ENCODE results near the gene SAMD4A.
"Not testable (repeated sequence)": the region's sequence is repeated elsewhere in the genome, so short reads cannot be mapped to it uniquely, and the experiment has no call there.

SAMD4A gene

GRCh38 chr14:54593860-54594259 lies 26.9 kb downstream of the SAMD4A start:
- no peak for DNase-seq (ENCODE audit: low read depth in 2 of 2)

GRCh38 chr14:54594537-54594936 lies 27.6 kb downstream of the SAMD4A start:
- no peak for DNase-seq (ENCODE audit: low read depth in 2 of 2)

- DNase-seq (ENCODE audit: low read depth in 2 of 2) = no peak
These were observed 31.0 kb downstream of the SAMD4A start for GRCh38 chr14:54597795-54598443.

DNA sequence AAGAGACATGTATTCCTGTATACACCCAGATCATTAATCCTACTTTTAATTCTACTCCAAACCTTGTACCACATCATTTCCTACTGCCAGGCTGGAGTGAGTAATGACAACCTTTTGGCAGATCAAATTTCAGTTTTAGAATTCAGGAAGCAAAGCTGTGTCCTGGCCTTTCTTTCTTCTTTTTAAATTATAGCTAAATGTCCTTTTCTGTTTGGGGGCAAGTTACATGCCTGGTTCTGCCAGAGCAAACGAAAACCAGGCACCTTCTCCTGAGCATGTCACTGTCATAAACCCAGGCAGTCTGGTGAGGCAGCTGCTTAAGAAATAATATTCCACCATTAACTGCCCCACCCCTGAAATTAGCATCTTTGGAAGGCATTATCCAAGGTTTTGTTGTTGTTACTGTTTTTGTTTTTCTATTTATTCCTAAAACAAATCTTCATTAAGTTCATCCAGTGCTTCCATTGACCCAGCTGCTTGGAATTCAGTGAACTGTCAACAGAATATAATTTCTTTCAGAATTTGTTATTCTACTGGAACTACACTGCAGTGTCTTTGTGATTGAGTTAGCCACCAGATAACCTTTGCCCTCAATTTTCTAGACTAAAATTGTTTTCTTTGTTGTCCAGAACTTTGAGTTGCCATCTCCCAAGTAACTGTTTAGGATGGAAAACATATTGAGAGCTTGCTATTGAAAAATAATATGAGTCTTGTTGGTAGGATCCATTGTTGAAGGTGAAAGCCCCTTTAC lies 33.2 kb downstream of the SAMD4A start:
- no peak for DNase-seq (ENCODE audit: low read depth in 2 of 2)

GRCh38 chr14:54600717-54601109 lies 33.8 kb downstream of the SAMD4A start:
- DNase-seq (ENCODE audit: low read depth in 2 of 2) = no peak

- no peak for DNase-seq (ENCODE audit: low read depth in 2 of 2)
These were observed 36.4 kb downstream of the SAMD4A start for GRCh38 chr14:54603362-54603761.

DNA sequence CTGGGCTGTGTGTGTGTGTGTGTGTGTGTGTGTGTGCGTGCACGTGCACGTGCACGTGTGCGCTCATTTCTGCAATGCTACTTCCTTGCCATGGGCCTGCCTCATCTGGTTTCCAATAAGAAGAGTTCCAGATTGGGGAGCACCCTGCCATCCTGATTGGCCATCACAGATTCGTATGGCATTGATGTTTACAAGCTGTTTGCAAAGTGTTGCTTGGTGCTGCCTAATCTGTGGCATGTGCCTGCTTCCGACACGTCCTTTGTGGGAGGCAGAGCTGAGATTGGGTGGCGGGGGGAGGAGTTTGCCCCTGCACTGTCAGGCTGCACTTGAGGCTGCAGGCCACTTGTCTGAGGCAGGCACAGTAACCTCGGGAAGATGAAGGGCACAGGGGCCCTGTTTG lies 39.2 kb downstream of the SAMD4A start:
- DNase-seq (ENCODE audit: low read depth in 2 of 2) = no peak

DNA sequence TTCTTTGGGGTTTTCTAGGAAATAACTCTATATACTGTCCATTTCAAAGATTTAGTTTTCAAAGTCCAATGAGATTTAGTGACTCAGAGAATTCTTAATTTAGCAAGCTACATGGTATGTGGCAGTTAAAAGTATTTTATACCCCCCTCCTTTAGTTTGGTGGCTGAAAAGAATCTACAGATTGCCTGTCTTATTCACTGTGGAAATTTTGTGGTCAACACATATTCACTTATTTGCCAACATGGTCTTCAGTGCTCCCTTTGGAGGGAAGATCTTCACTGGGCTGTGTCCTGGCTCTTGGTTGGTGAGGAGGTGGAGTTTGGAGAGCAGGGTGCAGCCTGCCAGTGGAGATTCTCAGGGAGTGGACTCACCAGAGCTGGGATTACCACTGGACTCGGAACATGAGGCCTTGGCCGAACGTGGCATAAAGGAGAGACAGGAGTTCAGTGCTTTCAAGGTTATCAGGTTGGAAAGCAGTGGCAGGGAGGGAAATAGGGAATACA lies 39.8 kb downstream of the SAMD4A start:
- no peak for DNase-seq (ENCODE audit: low read depth in 2 of 2)

DNA sequence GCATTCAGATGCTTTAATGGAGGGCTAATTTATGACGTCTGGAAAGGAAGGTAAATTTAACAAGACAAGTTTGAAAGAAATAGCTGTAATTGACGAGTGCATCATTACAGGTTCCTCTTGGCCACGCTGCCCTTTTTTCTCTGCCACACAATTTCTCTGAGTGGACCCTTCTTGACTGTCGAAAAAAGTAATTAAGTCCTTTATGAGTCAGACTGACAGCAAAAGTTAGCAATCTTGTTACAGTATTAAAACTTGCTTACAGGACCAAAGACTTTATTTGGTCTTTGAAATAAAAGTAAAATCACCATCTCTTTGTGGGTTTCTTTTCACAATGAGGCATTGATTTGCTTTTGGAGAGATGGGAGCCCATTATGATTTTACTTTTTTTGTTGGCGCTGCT lies 42.6 kb downstream of the SAMD4A start:
- no peak for DNase-seq (ENCODE audit: low read depth in 2 of 2)

DNA sequence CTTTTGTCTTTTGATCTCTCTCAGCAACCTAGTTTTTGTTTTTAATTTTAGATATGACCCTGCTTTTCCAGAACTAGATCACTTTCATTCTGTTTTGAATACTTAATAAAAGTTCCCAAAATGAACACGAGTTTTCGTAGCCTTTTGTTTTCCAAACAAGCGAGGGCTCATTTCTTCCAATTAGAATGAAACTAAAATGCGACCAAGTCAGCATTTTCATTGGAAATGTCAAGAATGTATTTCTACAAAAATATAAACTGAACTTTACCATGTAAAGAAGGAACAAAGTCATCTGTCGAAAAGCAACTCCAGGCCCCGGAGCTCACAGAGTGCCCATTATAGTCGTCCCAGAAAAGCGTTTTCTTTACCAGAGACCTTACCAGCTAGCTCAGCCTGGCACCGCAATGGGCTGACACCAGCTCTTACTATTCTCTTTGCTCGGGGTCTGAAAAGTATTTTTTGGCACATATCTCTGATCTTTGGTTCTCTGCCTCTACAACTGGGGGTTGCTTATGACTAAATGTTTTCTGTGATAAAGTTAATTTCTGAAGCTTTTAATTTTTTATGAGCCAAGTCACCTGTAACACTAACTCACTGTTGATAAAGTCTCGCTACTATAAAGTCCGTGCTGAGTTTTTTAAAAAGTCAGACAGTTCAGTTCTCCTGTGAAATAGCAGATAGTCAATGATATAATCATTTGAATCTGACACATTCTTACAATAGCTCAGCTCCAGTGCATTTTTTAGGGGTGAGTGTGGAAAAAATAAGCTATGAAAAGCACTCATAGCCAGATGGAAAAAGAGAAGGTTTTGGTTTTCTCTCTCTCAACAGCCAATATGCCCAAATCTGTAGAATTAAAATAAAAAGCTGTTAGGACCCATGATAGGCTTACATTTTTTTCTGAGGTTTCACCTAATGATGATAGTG lies 43.4 kb downstream of the SAMD4A start:
- no peak for DNase-seq (ENCODE audit: low read depth in 2 of 2)

GRCh38 chr14:54614296-54614695 lies 47.4 kb downstream of the SAMD4A start:
- no peak for DNase-seq (ENCODE audit: low read depth in 2 of 2)

GRCh38 chr14:54617467-54617866 lies 50.5 kb downstream of the SAMD4A start:
- DNase-seq (ENCODE audit: low read depth in 2 of 2) = no peak

GRCh38 chr14:54621686-54622085 lies 54.8 kb downstream of the SAMD4A start:
- no peak for DNase-seq (ENCODE audit: low read depth in 2 of 2)

DNA sequence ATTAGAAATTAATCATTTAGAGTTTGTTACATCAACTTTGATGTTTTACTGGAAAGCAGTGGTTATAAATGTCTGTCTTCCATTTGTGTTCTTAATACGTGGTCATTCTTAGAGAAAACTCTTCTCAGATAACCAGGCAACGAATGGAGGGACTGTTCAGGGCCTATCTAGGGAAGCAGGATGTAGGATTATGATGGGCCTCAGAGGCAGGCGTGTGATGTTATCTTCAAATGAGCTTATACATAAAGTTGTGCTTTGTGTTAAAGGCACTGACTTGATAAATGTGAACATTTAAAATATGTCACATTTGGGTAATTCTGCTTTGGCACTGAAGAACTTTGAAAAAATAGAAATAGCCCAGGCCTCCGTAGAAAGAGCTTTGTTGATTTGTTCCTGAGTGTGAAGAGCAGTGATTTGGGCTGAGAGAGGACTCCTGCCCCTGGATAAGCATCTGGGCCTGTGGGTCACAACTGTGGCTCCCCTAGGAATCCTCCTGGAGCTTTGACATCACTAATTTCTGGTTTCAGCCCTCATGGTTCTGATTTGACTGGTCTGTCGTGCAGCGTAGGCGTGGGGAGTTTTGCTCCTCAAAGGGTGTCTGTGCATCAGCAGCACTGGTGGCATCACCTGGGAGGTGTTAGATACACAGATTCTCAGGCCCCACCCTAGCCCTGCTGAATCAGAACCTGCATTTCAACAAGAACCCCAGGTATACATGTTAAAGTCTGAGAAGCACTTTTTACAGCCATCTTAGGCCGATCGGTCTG lies 55.4 kb downstream of the SAMD4A start:
- DNase-seq (ENCODE audit: low read depth in 2 of 2) = peak in 1 of 2 donors; percentile 21

GRCh38 chr14:54623279-54624004 lies 56.5 kb downstream of the SAMD4A start:
- no peak for DNase-seq (ENCODE audit: low read depth in 2 of 2)

- not testable (repeated sequence) for DNase-seq (ENCODE audit: low read depth in 2 of 2)
These were observed 57.1 kb downstream of the SAMD4A start for GRCh38 chr14:54624005-54624358.

DNA sequence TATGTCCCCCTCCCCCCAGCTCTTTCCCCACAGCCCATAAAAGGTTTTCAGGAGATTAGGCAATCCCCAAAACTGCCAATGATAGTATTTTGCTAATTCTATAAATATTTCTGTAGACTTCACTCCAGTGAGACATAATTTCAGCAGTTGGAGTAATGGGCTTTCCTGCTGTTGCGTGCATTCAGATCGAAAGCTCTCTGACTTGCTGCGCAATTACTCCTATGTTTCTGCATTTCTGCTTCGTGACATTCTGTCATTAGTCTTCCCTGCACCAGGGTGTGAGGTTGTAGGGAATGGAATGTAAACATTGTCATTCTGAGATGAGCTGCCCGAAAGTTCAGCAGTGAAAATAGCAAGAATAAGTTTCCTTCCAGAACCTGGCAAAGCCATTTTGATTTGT lies 58.2 kb downstream of the SAMD4A start:
- DNase-seq (ENCODE audit: low read depth in 2 of 2) = no peak

DNA sequence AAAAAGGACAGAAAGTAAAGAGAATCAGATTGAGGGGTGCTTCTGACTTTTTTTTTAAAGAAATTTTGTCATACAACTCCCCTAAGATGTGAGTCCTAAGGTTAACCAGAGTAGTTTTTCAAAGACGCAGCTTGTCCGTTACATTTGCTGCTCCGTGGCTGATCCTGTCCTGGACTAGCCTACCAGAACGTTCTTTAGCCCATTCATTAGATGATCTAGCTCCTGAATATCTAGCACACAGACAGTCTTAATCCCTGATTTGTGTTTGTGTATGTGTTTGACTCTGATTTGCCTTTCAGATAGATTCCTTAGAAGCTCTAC lies 60.3 kb downstream of the SAMD4A start:
- no peak for DNase-seq (ENCODE audit: low read depth in 2 of 2)

GRCh38 chr14:54627540-54628363 lies 60.8 kb downstream of the SAMD4A start:
- no peak for DNase-seq (ENCODE audit: low read depth in 2 of 2)

DNA sequence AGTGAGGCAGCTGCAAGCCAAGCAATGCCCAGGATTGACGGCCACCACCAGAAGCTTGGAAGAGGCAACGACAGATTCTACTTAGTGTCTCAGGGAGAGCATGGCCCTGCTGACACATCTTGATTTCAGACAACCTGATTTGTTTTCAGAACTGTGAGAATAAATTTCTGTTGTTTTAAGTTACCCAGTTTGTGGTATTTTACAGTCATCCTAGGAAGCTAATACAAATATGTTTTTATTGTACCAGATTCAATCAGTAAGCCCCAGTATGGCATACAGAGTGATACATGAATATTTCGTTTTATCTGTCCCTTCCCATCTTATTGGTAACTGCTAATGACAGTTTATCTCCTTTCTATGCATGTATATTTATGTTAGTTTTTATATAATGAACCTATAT lies 62.3 kb downstream of the SAMD4A start:
- DNase-seq (ENCODE audit: low read depth in 2 of 2) = no peak

Data from stimulated activated CD4-positive, alpha-beta T cell treated with anti-CD3 and anti-CD28 coated beads, Interleukin-1b, Interleukin-23, amount 100 ng/mL, for 1 hour (primary cell).